Measurements from ENCODE around the gene GPR39.

Gene GPR39

DNA sequence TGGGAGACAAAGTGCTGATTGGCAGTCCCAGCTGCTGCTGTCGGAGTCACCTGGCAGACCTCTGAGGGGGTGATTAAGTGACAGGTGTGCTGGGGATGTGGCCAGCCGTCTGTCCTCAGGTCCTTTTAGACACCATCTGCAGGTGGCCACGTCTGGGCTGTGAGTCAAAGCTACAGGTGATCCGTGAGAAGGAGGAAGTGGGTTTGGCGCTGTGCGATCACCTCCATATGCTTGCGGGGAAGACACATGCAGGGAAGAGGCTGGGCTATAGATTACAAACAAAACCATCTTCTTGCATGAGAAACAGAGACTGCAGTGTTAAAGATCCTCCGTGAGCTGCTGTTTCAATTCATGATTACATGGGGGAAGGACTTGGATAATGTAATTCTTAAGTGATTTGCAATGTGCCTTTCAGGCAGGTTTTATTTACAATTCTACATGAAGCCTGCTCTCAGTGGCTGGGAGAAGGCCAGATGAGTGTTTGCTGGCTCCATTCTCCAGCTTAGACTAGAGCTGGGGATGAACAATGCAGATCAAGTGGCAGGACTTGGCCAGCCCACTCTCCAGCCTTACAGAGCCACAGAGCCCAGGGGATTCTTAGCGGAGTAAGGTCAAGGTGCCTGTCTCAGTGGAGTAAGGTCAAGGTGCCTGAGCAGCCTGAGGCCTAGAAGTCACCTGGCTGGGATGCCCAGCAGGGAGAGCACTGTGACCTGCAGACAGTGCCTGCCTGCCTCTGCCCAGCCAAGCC is 165.6 kb downstream of the GPR39 start:
- DNase-seq (ENCODE audit: low spot score) = no peak
- TF ChIP-seq, protein P1, sequence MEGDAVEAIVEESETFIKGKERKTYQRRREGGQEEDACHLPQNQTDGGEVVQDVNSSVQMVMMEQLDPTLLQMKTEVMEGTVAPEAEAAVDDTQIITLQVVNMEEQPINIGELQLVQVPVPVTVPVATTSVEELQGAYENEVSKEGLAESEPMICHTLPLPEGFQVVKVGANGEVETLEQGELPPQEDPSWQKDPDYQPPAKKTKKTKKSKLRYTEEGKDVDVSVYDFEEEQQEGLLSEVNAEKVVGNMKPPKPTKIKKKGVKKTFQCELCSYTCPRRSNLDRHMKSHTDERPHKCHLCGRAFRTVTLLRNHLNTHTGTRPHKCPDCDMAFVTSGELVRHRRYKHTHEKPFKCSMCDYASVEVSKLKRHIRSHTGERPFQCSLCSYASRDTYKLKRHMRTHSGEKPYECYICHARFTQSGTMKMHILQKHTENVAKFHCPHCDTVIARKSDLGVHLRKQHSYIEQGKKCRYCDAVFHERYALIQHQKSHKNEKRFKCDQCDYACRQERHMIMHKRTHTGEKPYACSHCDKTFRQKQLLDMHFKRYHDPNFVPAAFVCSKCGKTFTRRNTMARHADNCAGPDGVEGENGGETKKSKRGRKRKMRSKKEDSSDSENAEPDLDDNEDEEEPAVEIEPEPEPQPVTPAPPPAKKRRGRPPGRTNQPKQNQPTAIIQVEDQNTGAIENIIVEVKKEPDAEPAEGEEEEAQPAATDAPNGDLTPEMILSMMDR (IDR thresholded peaks at IDR 0.05; ENCODE audit: extremely low read depth, insufficient read depth, missing control alignments) = no peak
- in situ Hi-C loops (cut with MboI; ENCODE audit: low pct_unique_long_range_greater_than_20kb, low sequenced_read_pairs, unreplicated experiment) = no loop called here

DNA sequence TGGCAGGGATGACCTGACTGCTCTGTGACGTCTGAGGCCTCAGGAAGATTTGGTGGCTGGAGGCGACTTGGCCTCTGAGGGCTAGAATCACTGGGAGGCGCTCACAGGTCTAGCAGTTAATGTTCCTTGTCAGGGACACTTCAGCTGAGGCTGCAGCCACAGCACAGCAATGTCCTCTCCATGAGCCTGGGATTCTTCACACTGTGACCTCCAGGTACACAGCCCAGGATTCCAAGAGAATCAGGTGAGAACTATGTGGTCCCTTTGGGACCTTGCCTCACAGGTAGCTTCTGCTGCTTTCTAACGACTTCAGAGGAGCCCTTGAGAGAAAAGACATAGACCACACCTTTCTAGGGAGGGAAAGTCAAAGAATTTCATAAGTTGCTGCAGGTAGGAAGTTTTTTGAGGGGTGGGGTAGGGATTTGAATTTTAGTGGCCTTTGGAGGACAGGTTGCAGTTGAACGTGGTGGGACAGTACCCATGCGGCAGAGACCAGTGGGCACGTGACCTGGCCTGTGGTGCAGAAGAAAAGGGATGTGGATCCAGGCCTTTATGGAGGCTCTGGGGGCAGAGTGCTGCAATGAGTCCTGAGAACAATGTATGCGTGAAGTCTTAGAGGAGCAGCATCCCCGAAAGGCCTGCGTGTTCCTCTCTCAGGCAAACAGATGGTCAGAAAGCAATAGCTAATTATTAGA is 167.2 kb downstream of the GPR39 start:
- TF ChIP-seq, protein P1 (IDR thresholded peaks at IDR 0.05; ENCODE audit: extremely low read depth, insufficient read depth, missing control alignments) = no peak
- in situ Hi-C loops (cut with MboI; ENCODE audit: low pct_unique_long_range_greater_than_20kb, low sequenced_read_pairs, unreplicated experiment) = no loop called here
- DNase-seq (ENCODE audit: low spot score) = no peak

DNA sequence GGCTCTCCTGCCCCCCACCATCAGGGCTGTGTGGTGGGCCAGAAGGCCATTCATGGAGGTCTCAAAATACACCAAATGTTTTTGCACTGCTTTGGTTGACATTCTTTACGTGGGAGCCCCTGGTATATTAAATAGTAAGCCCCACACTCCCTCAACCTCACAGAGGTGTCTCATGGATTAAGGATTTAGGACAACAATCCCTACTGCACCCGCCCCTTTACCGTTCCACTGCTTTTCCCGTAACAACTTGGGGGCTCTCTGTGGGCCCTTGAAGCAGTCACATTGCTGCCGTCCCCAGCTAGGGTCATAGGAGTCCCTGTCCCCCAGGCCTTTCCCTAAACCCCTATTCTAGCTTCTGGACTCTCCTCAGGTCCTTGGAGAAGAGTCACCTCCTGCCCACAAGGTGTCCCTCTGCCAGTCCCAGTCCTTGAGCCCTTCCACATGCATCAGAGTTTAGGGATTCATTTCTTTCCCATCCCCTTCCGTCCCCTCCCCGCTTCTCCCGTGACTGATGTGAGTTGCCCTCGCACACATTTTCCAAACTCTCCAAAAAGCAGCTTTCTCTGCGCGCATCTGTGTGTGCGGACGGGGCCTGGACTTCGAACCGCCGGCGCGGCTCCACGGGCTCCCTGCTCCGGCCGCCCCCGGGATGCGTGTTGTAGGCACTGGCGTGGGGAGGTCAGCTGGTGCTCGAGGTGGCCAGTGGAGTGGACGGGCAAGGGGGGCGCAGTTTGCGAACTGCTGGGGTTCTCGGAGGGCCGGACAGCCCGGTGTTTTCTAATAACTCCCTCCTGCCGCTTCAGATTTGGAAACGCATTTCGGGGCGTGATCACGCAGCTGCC is 168.6 kb downstream of the GPR39 start:
- TF ChIP-seq, protein P1 (IDR thresholded peaks at IDR 0.05; ENCODE audit: extremely low read depth, insufficient read depth, missing control alignments) = no peak
- in situ Hi-C loops (cut with MboI; ENCODE audit: low pct_unique_long_range_greater_than_20kb, low sequenced_read_pairs, unreplicated experiment) = no loop called here
- DNase-seq (ENCODE audit: low spot score) = no peak

DNA sequence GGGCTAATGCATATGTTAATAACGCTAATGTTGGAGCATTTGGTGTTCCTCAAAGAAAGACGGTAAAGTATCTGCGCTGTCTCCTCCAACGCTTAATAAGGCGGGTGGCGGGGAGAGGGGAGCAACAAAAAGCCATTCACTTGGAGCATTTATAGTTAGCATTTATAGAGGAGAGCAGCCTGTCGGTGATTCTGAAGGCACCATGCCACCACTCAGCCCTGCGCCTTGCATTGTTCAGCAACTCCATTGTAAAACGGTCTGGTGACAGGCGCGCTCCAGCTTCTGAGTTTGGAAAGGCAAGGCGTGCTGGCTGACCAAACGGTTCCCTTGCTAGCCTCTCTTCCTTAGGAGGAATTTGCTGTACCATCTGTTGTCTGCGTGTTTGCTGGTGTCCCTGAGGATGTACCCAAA is 169.5 kb downstream of the GPR39 start:
- in situ Hi-C loops (cut with MboI; ENCODE audit: low pct_unique_long_range_greater_than_20kb, low sequenced_read_pairs, unreplicated experiment) = no loop called here
- no peak for DNase-seq (ENCODE audit: low spot score)
- TF ChIP-seq, protein P1 (IDR thresholded peaks at IDR 0.05; ENCODE audit: extremely low read depth, insufficient read depth, missing control alignments) = no peak

DNA sequence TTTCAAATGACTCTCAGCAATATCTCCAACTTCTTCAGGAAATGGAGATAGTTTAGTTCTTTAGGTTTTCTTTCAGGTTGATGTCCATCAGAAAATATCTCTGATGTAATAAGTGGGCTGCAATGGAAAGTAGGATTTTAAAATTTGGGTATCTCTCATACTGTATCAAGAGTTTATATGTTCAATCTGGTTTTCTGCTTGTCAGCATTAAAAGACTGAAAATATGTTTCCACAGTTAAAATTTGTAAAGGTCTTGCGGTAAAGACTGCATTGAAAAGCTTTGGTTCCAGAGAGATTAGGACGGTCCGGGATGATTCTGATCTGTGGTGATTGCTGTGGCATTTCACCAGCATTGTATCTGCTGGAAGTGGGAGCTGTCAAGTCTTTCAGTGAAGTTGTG is 170.2 kb downstream of the GPR39 start:
- TF ChIP-seq, protein P1 (IDR thresholded peaks at IDR 0.05; ENCODE audit: extremely low read depth, insufficient read depth, missing control alignments) = no peak
- in situ Hi-C loops (cut with MboI; ENCODE audit: low pct_unique_long_range_greater_than_20kb, low sequenced_read_pairs, unreplicated experiment) = no loop called here
- no peak for DNase-seq (ENCODE audit: low spot score)

DNA sequence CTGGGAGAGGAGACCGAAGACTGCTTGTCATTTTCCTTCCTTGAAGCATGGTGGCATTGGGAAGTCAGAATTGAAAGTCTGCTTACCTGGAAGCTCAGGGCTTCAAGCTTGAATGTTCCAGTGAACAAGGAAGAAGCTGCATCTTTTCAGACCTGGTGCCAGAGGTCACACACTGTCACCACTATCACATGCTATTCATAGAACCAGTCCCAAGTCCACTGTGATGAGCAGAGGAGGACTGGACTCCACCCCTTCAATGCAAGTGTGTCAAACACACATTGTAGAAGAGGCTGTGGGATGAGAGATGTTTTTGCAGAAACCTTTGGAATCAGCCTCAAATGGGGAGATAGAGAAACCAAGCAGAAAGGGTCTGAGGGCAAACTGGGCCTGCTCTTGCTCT is 172.0 kb downstream of the GPR39 start:
- no peak for DNase-seq (ENCODE audit: low spot score)
- TF ChIP-seq, protein P1 (IDR thresholded peaks at IDR 0.05; ENCODE audit: extremely low read depth, insufficient read depth, missing control alignments) = no peak
- in situ Hi-C loops (cut with MboI; ENCODE audit: low pct_unique_long_range_greater_than_20kb, low sequenced_read_pairs, unreplicated experiment) = no loop called here

All from GM13977 (cell line).